Uterus (tissue), 4 donors: ENCODE measurements around the gene CAMTA1. TPM values are rescaled to one million over a fixed set of nuclear protein-coding genes. Genes with fewer than 3 reads are reported as not detected.

Source experiments
- DNase-seq, 2 donors: peaks; one replicate each; pipeline ENCODE4 v3.0.0-alpha.2; 2019 to 2020
- H3K27ac ChIP-seq, 2 donors: fragments of 200-600 bp; sonication (generic); 1 replicate in 1 of 2; 2 replicates in 1 of 2; pipeline ENCODE4 v1.5.1; 2016 to 2018
- H3K27me3 ChIP-seq, 2 donors: fragments of 200-600 bp; sonication (generic); one replicate each; pipeline ENCODE4 v1.5.1; 2018 to 2019; ENCODE audit warnings: control low read depth in 1 of 2
- H3K36me3 ChIP-seq, 2 donors: fragments of 200-600 bp; sonication (generic); one replicate each; pipeline ENCODE4 v1.5.1; 2019; ENCODE audit warnings: control low read depth in 1 of 2
- H3K4me1 ChIP-seq, 2 donors: fragments of 200-600 bp; sonication (generic); one replicate each; pipeline ENCODE4 v1.5.1; 2018 to 2019; ENCODE audit warnings: control low read depth in 1 of 2
- H3K4me3 ChIP-seq, 2 donors: fragments of 200-600 bp; sonication (generic); 1 replicate in 1 of 2; 2 replicates in 1 of 2; pipeline ENCODE4 v1.5.1; 2018 to 2019; ENCODE audit warnings: mild to moderate bottlenecking in 1 of 2
- H3K9me3 ChIP-seq, 2 donors: fragments of 200-600 bp; sonication (generic); one replicate each; pipeline ENCODE4 v1.5.1; 2019; ENCODE audit warnings: control low read depth in 1 of 2
- CTCF ChIP-seq, 4 experiments: fragments of 200-600 bp in 2 of 4; fragments of 450-650 bp in 2 of 4; sonication (generic) in 2 of 4; IDR thresholded peaks; one replicate each; pipeline ENCODE4 v1.5.1; 2016 to 2019; ENCODE audit warnings: antibody characterized with exemption in 4 of 4, mild to moderate bottlenecking in 2 of 4, moderate library complexity in 1 of 4
- POLR2A ChIP-seq, 2 donors: fragments of 450-650 bp; IDR thresholded peaks; one replicate each; pipeline ENCODE4 v1.6.1; 2016; ENCODE audit warnings: antibody characterized with exemption in 2 of 2, mild to moderate bottlenecking in 1 of 2, moderate library complexity in 1 of 2
- intact Hi-C: fragments of 100-400 bp; cut with DNase I; formaldehyde crosslinking; loops from one replicate; pipeline ENCODE4 v1.15.1; 2023; ENCODE audit warnings: low total_unique reads
- total RNA-seq, 4 donors: library from RNA; depleted of rRNA in 3 of 4; stranded (reverse); fragments of >200 nt in 3 of 4; gene quantifications; one replicate each; pipeline versions ENCODE4 v1.1.0 to v1.2.4, GENCODE V29; 2014 to 2023
- donor health status: DM: yes; HTN: yes; CAD: no.

The CAMTA1 gene
- total RNA-seq, 4 donors from 2014 or later, result 29.7 to 427 (median 64.8) TPM

- intact Hi-C loops, result no loop called here
- no peaks in the 10 kb centered on the region for H3K36me3 ChIP-seq
- no peaks in the 10 kb centered on the region for H3K27me3 ChIP-seq
- no peak overlapping the region for H3K27ac ChIP-seq
- TF ChIP-seq CTCF (IDR thresholded peaks at IDR 0.05) (no peak), POLR2A (IDR thresholded peaks at IDR 0.05) (no peak)
- DNase-seq, result no peak
- H3K4me1 ChIP-seq, result no peaks in the 10 kb centered on the region
- H3K4me3 ChIP-seq, result no peak overlapping the region
- H3K9me3 ChIP-seq, result no peaks in the 10 kb centered on the region
Measured at GRCh38 chr1:7227654-7228053, 442.4 kb downstream of the CAMTA1 start.

GRCh38 chr1:7228252-7228961 lies 443.2 kb downstream of the CAMTA1 start:
- no peak for TF ChIP-seq POLR2A (IDR thresholded peaks at IDR 0.05)
- no peak for TF ChIP-seq CTCF (IDR thresholded peaks at IDR 0.05)
- Histone ChIP-seq H3K27ac (no peak overlapping the region), H3K36me3 (no peaks in the 10 kb centered on the region), H3K27me3 (no peaks in the 10 kb centered on the region), H3K4me1 (no peaks in the 10 kb centered on the region), H3K4me3 (no peak overlapping the region), H3K9me3 (no peaks in the 10 kb centered on the region)
- DNase-seq, result no peak
- intact Hi-C loops, result no loop called here

GRCh38 chr1:7229186-7229585 lies 443.9 kb downstream of the CAMTA1 start:
- intact Hi-C loops, result no loop called here
- TF ChIP-seq POLR2A (IDR thresholded peaks at IDR 0.05), result no peak
- no peak for TF ChIP-seq CTCF (IDR thresholded peaks at IDR 0.05)

DNA sequence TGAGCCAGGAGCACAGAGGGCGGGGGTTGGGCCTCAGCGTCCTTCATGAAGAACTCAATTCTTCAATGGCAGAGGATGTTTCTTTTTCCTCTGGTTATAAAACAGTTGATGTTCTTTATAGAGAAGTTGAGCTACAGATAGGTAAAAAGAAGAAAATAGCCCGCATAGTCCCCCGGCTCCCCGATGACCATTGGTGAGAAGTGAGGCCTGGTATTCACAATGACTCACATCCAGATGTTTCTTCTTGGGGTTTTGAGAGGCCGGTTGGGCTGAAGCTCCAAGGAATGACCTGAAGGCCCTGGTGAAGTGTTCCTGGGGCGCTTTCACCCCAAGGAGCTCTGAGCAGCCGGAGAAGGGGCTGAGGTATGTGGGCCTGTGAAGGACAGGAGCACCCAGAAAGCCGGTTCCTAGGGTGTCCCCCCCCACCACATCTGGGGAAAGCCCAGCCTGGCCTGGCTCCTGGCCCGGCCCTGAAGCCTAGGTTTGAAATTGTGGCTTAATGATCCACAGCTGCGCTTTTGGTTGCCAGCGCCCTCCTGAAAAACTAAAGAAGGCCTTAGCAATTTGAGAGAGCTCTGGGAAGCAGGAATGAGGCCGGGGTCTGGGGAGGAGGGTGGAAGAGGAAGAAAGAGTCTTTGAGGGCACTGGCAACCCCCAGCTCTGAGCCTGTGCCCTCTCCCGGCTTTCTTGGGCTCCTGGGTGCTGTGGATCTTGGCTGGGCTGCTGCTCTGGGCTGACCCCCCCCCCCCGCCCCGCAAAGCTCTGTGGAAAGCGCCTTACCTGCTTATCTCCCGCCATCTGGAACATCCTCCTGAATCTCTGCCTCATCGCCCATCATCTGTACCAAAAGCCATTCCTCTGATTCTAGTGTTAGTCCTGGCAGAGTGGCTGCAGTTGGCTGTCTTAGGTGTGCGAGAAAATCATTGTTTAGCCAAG lies 444.7 kb downstream of the CAMTA1 start:
- DNase-seq, result no peak
- intact Hi-C loops, result no loop called here
- Histone ChIP-seq H3K4me1 (no peaks in the 10 kb centered on the region), H3K27ac (no peak overlapping the region), H3K27me3 (no peaks in the 10 kb centered on the region), H3K4me3 (no peak overlapping the region), H3K36me3 (no peaks in the 10 kb centered on the region), H3K9me3 (no peaks in the 10 kb centered on the region)
- TF ChIP-seq CTCF (IDR thresholded peaks at IDR 0.05) (no peak), POLR2A (IDR thresholded peaks at IDR 0.05) (no peak)

More at GRCh38 chr1:7229186-7229585, 443.9 kb downstream of the CAMTA1 start:
- Histone ChIP-seq H3K36me3 (no peaks in the 10 kb centered on the region), H3K4me1 (no peaks in the 10 kb centered on the region), H3K27me3 (no peaks in the 10 kb centered on the region), H3K9me3 (no peaks in the 10 kb centered on the region), H3K4me3 (no peak overlapping the region), H3K27ac (no peak overlapping the region)
- DNase-seq, result no peak
